Endothelial cell of umbilical vein (primary cell): ENCODE measurements around the gene SLC25A27.
A peak's percentile ranks its signal among the peaks of the same experiment; 100 is the strongest.

Experiments used
- CTCF ChIP-seq, 2 donors: IDR thresholded peaks; 1 replicate in 1 of 2; 2 replicates in 1 of 2; pipeline ENCODE4 v1.5.1; 2011; ENCODE audit warnings: low read length in 2 of 2, mild to moderate bottlenecking in 2 of 2, moderate library complexity in 2 of 2, control low read depth in 1 of 2, inconsistent platforms in 1 of 2, low read depth in 1 of 2; ENCODE audit not compliant: insufficient read depth in 1 of 2; ENCODE audit errors: extremely low read depth in 1 of 2
- MAX ChIP-seq: IDR thresholded peaks from 2 replicates; pipeline ENCODE4 v1.6.1; 2011; ENCODE audit not compliant: insufficient read depth, insufficient read length
- POLR2A ChIP-seq: IDR thresholded peaks from 2 replicates; pipeline ENCODE4 v1.6.1; 2012; ENCODE audit warnings: low read depth, mild to moderate bottlenecking, control low read depth, low read length
- POLR2AphosphoS5 ChIP-seq: IDR thresholded peaks from 2 replicates; pipeline ENCODE4 v1.6.1; 2012; ENCODE audit warnings: low read depth, mild to moderate bottlenecking, control low read depth, low read length, moderate library complexity; ENCODE audit not compliant: insufficient read depth

DNA sequence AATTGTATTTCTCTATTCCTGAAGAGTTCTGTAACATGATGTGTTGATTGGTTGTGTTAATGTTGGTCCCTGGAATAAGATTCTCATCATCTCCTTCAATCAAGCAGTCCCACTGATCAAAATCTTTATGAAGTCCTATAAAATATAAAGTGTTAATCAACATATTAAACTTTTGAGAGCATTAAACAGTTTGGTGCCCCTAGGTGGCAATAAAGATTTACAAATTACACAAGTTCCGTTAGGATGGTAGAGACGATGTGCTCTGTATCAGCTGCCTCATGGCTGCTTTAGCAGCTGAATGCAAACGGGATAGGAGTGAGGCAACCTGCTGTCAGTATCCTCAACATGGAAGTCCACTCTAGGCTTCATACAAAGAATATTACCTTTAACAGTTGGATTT lies 51.8 kb downstream of the SLC25A27 start:
- peak in 1 of 2 donors; percentile 5 for TF ChIP-seq CTCF (IDR thresholded peaks at IDR 0.05; ENCODE audit: extremely low read depth in 1 of 2, insufficient read depth in 1 of 2, low read depth in 1 of 2, low read length in 2 of 2)
- no peak for TF ChIP-seq POLR2A
- TF ChIP-seq MAX = no peak
- no peak for TF ChIP-seq POLR2AphosphoS5
